ENCODE data around the gene ZCCHC7. TPM values are rescaled to one million over a fixed set of nuclear protein-coding genes. Genes with fewer than 3 reads are reported as not detected.

The ZCCHC7 gene
- total and polyA plus RNA-seq, 10 of the 15 experiments (the other 5 are each of a cell fraction or from before 2014, with no cell fraction given), result 42.9 to 178 (median 53.3) TPM

DNA sequence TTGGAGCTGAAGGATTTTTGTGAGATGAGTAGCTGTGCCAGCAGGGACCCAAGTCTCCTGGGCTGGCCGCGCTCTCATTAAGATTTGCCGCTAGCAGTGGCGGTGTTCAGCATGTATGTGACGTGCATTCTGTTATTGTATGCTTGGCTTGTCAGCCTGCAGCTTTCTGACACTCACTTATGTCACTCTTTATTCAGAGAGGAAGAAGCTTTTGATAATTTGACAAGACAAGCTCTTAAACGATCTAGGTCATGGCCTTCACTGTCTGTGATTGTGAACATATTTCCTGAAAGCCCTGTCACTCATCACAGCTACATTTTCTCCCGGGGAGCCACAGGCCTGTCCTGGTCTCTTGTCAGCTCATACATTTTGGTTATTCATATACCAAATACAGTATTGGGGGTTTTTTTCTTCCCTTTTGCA lies 203.9 kb downstream of the ZCCHC7 start (continued):
- TF ChIP-seq RFX5 (IDR thresholded peaks at IDR 0.05; ENCODE audit: low read depth, low read length) (no peak), FOS (IDR thresholded peaks at IDR 0.05; ENCODE audit: borderline replicate concordance, extremely low read depth, insufficient read length) (no peak), MEF2B (IDR thresholded peaks at IDR 0.05; ENCODE audit: partially characterized antibody, poor library complexity, severe bottlenecking) (peak; percentile 17), YY1 (IDR thresholded peaks at IDR 0.05; ENCODE audit: low read depth, low read length) (no peak), TCF12 (IDR thresholded peaks at IDR 0.05; ENCODE audit: low read depth, low read length) (no peak), CHD4 (IDR thresholded peaks at IDR 0.05) (no peak), ZNF24 (IDR thresholded peaks at IDR 0.05) (no peak), SP1 (IDR thresholded peaks at IDR 0.05; ENCODE audit: low read depth, low read length) (no peak), SUZ12 (IDR thresholded peaks at IDR 0.05; ENCODE audit: unreplicated experiment) (no peak), PML (IDR thresholded peaks at IDR 0.05; ENCODE audit: low read length) (no peak), LARP7 (IDR thresholded peaks at IDR 0.05) (no peak), ATF7 (IDR thresholded peaks at IDR 0.05; ENCODE audit: low read depth) (peak; percentile 42; the same call in 1 of the 2 replicates), NR2F1 (conservative IDR thresholded peaks at IDR 0.05) (peak; percentile 52; the same call in 1 of the 2 replicates), ZBED1 (IDR thresholded peaks at IDR 0.05; ENCODE audit: borderline replicate concordance) (no peak), NR2C2 (IDR thresholded peaks at IDR 0.05; ENCODE audit: borderline replicate concordance, control insufficient read depth, insufficient read length, low read depth) (no peak)
- TF ChIP-seq, protein P1, sequence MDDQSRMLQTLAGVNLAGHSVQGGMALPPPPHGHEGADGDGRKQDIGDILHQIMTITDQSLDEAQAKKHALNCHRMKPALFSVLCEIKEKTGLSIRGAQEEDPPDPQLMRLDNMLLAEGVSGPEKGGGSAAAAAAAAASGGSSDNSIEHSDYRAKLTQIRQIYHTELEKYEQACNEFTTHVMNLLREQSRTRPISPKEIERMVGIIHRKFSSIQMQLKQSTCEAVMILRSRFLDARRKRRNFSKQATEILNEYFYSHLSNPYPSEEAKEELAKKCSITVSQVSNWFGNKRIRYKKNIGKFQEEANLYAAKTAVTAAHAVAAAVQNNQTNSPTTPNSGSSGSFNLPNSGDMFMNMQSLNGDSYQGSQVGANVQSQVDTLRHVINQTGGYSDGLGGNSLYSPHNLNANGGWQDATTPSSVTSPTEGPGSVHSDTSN (IDR thresholded peaks at IDR 0.05; ENCODE audit: insufficient replicate concordance, low read depth, low read length), result peak; percentile 83
- TF ChIP-seq, protein P2, sequence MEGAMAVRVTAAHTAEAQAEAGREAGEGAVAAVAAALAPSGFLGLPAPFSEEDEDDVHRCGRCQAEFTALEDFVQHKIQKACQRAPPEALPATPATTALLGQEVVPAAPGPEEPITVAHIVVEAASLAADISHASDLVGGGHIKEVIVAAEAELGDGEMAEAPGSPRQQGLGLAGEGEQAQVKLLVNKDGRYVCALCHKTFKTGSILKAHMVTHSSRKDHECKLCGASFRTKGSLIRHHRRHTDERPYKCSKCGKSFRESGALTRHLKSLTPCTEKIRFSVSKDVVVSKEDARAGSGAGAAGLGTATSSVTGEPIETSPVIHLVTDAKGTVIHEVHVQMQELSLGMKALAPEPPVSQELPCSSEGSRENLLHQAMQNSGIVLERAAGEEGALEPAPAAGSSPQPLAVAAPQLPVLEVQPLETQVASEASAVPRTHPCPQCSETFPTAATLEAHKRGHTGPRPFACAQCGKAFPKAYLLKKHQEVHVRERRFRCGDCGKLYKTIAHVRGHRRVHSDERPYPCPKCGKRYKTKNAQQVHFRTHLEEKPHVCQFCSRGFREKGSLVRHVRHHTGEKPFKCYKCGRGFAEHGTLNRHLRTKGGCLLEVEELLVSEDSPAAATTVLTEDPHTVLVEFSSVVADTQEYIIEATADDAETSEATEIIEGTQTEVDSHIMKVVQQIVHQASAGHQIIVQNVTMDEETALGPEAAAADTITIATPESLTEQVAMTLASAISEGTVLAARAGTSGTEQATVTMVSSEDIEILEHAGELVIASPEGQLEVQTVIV (IDR thresholded peaks at IDR 0.05; ENCODE audit: borderline replicate concordance, partially characterized antibody), result no peak
- TF ChIP-seq, protein P3, sequence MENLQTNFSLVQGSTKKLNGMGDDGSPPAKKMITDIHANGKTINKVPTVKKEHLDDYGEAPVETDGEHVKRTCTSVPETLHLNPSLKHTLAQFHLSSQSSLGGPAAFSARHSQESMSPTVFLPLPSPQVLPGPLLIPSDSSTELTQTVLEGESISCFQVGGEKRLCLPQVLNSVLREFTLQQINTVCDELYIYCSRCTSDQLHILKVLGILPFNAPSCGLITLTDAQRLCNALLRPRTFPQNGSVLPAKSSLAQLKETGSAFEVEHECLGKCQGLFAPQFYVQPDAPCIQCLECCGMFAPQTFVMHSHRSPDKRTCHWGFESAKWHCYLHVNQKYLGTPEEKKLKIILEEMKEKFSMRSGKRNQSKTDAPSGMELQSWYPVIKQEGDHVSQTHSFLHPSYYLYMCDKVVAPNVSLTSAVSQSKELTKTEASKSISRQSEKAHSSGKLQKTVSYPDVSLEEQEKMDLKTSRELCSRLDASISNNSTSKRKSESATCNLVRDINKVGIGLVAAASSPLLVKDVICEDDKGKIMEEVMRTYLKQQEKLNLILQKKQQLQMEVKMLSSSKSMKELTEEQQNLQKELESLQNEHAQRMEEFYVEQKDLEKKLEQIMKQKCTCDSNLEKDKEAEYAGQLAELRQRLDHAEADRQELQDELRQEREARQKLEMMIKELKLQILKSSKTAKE (IDR thresholded peaks at IDR 0.05; ENCODE audit: low read depth, poor library complexity, severe bottlenecking), result no peak
- TF ChIP-seq, protein P4, sequence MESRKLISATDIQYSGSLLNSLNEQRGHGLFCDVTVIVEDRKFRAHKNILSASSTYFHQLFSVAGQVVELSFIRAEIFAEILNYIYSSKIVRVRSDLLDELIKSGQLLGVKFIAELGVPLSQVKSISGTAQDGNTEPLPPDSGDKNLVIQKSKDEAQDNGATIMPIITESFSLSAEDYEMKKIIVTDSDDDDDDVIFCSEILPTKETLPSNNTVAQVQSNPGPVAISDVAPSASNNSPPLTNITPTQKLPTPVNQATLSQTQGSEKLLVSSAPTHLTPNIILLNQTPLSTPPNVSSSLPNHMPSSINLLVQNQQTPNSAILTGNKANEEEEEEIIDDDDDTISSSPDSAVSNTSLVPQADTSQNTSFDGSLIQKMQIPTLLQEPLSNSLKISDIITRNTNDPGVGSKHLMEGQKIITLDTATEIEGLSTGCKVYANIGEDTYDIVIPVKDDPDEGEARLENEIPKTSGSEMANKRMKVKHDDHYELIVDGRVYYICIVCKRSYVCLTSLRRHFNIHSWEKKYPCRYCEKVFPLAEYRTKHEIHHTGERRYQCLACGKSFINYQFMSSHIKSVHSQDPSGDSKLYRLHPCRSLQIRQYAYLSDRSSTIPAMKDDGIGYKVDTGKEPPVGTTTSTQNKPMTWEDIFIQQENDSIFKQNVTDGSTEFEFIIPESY (IDR thresholded peaks at IDR 0.05), result peak; percentile 96
- TF ChIP-seq, protein P5, sequence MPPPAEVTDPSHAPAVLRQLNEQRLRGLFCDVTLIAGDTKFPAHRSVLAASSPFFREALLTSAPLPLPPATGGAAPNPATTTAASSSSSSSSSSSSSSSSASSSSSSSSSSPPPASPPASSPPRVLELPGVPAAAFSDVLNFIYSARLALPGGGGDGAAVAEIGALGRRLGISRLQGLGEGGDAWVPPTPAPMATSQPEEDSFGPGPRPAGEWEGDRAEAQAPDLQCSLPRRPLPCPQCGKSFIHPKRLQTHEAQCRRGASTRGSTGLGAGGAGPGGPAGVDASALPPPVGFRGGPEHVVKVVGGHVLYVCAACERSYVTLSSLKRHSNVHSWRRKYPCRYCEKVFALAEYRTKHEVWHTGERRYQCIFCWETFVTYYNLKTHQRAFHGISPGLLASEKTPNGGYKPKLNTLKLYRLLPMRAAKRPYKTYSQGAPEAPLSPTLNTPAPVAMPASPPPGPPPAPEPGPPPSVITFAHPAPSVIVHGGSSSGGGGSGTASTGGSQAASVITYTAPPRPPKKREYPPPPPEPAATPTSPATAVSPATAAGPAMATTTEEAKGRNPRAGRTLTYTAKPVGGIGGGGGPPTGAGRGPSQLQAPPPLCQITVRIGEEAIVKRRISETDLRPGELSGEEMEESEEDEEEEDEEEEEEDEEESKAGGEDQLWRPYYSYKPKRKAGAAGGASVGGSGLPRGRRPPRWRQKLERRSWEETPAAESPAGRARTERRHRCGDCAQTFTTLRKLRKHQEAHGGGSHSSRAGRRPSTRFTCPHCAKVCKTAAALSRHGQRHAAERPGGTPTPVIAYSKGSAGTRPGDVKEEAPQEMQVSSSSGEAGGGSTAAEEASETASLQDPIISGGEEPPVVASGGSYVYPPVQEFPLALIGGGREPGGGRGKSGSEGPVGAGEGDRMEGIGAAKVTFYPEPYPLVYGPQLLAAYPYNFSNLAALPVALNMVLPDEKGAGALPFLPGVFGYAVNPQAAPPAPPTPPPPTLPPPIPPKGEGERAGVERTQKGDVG (CRISPR knock-in tag; IDR thresholded peaks at IDR 0.05), result 0 out of 2 replicates have a peak, but pooled peaks have one; percentile 20

All from GM12878 (cell line).